HCEC 1CT (cell line): ENCODE results near the gene ENTPD3.
"Not testable (repeated sequence)": the region's sequence is repeated elsewhere in the genome, so short reads cannot be mapped to it uniquely, and the experiment has no call there.

Experiments used
- DNase-seq: peaks from one replicate; pipeline ENCODE4 v3.0.0-alpha.2; 2017

The ENTPD3 gene

DNA sequence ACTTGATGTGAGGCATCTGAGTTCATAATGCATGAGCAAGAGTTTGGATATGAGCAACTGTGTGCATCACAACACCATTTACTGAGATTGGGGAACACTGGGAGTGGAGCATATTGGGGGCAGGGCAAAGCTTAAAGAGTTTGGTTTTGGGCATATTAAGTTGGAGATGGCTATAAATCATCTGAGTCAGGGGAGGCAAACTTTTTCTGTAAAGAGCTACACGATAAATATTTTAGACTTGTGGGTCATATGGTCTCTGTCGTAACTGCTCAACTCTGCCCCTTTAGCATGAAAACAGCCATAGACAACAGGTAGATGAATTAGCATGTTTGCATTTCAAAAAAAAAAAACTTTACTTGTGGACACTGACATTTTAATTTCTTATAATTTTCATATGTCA, 20.0 kb downstream of the ENTPD3 start:
- DNase-seq, result no peak

DNA sequence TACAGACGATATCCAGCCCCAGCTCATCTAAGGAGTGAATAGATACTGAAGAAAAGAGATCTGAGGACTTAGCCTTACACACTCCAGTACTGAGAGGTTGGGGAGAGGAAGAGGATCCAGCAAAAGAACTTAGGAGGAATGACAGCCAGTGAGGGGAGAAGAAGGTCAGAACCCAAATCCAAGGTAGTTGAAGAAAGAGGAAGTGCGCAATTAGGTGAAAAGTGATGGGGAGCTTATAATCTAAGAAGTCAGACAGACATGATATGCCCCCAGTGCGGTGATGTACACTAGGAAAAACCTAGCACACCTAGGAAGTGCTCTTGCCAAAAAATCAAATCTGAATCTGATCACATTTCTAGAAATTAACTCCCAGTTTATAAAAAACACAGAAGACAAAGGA, 20.6 kb downstream of the ENTPD3 start:
- no peak for DNase-seq

DNA sequence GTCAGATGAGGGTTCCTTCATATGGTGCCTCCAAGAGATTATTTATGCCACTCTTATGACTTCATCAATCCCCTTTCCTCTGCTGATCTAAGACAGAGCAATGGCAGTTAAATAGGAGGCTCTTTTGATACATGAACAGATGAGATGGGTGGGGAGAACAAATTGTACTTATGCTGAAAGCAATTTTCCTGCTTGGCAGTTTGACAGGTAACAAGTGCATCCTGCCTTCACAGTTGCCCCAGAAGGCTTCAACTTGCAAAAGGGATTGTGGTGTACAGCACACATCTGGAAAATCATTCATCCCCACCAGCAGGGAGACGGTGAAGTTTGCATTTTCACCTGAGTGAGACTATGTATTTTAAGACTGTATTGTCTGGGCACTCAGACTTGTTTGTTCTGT, 27.3 kb downstream of the ENTPD3 start:
- no peak for DNase-seq

GRCh38 chr3:40417845-40418543, 31.0 kb downstream of the ENTPD3 start:
- no peak for DNase-seq

GRCh38 chr3:40422861-40423260, 35.9 kb downstream of the ENTPD3 start:
- no peak for DNase-seq

DNA sequence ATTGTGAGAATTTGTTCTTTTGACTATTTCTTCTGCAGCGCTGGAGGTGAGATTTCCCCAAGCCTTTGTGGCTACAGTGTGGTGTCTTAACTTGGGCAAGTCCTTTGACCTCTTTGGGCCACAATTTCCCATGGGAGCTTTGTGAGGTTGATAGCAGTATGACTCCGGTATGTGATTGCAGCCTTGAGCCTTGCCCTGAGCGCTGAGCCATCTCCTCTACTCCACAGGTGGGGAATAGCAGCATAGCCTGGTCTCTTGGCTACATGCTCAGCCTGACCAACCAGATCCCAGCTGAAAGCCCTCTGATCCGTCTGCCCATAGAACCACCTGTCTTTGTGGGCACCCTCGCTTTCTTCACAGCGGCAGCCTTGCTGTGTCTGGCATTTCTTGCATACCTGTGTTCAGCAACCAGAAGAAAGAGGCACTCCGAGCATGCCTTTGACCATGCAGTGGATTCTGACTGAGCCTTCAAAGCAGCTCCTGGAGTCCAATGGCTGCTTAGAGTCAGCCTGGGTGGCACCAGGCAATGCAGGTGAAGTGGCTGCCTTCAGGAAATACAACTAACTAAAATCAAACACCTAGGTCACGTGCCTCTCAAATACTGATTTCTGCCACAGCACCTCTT, 40.2 kb downstream of the ENTPD3 start:
- DNase-seq, result no peak

GRCh38 chr3:40432793-40433192, 45.8 kb downstream of the ENTPD3 start:
- peak; percentile 7 for DNase-seq

DNA sequence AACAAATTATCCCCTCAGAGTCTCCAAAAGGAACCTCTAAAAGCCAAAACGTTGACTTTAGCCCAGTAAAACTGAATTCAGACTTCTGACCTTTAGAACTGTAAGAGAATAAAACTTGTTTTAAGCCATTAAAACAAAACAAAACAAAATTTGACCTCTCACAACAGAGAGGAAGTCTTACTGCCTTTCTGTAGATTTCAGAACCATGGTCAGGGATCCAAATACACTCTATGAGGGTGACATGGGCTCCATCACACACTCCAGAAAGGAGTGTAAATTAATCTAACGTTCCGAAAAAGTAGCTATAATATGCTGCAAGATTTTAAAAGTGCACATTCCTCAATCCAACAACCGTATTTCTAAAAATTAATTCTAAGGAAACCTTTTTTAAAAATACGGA, 50.9 kb downstream of the ENTPD3 start:
- no peak for DNase-seq

DNA sequence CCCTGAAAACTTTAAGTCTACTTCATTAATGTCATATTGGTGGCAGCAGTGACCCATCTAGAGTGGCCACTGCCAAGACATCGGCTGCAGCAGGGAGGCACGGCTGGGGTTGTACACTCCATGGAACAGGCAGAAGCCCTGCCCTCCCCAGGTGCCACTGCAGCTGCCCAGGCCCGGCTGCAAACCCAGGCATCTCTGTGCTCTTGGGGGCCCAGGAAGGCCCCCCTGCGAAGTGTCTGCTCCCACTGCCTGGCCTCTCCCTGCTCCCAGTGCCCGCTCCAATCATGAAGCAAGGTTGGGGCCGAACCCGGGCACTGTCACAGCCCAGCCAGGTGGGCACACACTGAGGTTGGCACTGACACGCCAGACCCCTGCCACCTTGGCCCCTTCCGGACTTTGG, 58.1 kb downstream of the ENTPD3 start:
- no peak for DNase-seq

GRCh38 chr3:40445880-40446279, 58.9 kb downstream of the ENTPD3 start:
- no peak for DNase-seq

- DNase-seq, result no peak
Observed at GRCh38 chr3:40450438-40450837, 63.5 kb downstream of the ENTPD3 start.

DNA sequence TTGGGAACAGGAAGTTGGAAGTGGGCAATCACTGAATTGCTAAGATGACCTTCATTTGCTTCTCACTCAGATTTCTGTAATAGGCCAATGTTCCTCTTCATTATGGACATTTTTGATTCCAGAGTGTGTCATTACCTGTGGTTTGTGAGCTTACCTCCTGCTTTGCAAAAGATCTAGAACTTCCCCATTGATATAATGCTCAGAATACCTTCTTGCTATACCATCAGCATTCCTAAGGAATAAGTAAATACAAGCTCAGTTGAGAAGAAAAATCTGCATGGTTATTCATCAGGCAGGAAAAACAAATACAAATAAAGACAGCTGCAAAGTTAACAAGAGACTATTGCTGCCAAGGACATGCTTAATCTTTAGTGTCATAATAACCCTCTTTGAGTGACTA, 64.6 kb downstream of the ENTPD3 start:
- DNase-seq, result peak; percentile 7

DNA sequence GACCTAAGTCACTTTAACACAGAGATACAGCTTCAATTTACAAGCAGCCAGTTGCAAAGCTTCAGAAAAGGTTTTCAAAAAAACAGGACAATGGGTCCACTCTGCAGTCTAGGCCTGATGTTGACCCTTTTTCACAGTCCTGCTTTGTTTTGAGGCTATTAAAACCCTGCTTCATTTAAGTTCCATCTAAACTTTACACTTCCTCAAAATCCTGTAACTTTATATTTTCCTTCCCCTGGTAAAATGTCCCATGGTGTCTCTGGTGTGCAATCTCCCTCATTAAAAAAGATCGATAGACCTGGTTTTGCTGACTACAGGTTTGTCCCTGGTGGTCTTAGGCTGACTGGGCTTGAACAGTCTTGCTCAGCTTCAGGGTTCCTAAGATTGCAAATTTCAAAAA, 65.1 kb downstream of the ENTPD3 start:
- DNase-seq, result no peak

- no peak for DNase-seq
Observed at GRCh38 chr3:40452562-40452875, 65.5 kb downstream of the ENTPD3 start.

DNA sequence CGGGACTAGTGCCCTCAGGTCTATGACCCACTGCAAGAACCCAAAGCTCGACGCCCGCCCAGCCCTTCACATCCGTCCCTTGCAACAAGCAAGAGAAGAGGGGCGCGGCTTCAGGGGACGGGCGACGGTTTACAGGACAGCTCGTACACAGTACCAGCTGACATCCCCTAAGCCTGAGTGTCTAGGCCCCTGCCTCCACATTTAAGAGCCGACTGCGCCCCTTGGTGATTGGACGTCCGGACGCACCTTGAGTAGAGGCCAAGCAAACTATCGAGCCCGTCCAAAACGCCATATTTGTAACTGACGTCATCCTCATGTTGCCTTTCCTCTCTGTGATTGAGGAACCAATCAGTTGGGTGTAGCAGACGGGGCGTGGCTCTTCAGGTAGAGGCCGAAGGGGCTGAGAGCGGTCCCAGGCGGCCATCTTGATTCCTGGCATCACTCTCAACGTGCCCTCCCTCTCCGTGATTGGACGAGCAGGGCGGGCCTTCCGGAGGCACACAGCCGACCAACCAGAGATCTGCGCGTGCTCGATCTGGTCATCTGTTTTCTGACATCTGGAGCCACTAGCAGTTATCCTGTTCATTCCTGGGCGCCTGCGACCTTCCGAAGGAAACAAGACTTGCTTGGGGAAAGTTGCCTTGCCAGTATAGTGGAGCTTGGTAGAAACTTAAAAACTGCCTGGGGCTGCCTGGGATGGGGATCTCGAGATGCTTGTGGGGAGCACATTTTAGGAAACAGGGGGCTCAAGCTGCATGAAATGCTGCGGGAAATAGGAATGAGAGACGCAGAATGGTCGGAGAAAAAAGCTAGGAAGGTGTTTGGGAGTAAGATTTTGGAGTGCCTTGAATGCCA, 66.1 kb downstream of the ENTPD3 start:
- DNase-seq, result peak; percentile 99

GRCh38 chr3:40453933-40454332, 66.9 kb downstream of the ENTPD3 start:
- DNase-seq, result no peak

DNA sequence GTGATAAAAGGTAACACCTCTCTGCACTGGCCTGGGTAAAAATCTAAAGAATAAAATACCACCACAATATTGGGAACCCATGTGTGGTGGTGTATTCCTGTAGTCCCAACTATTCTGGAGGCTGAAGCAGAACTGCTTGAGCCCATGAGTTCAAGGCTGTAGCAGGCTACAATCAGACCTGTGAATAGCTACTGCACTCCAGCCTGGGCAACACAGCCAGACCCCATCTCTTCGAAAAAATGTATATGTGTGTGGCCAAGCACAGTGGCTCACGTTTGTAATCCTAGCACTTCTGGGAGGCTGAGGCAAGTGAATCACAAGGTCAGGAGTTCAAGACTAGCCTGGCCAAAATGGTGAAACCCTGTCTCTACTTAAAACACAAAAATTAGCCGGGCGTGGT, 68.3 kb downstream of the ENTPD3 start:
- no peak for DNase-seq

GRCh38 chr3:40456279-40456939, 69.4 kb downstream of the ENTPD3 start:
- no peak for DNase-seq

- DNase-seq, result peak; percentile 95
Observed at GRCh38 chr3:40456940-40457823, 70.2 kb downstream of the ENTPD3 start, which contains the start of gene RPL14. Gene RPL14 (plus strand): TSS chr3:40457339. CDS start chr3:40457472, 133 bp downstream.

DNA sequence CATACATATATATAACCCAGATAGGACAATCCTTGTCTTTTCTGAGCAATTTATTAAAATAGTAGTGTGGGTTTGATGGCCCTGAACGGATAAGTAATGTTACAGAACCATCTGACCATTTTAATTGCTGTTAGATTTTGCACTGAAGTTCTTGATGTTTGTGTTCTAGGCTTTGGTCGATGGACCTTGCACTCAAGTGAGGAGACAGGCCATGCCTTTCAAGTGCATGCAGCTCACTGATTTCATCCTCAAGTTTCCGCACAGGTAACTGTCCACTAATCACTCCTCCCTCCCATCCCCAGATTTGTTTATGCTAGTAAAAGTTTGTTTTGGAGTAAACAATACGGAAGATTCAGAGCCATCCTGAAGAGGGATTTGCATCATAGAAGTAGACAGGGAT, 71.5 kb downstream of the ENTPD3 start:
- no peak for DNase-seq

- not testable (repeated sequence) for DNase-seq
Observed at GRCh38 chr3:40460481-40460880, 73.5 kb downstream of the ENTPD3 start.

DNA sequence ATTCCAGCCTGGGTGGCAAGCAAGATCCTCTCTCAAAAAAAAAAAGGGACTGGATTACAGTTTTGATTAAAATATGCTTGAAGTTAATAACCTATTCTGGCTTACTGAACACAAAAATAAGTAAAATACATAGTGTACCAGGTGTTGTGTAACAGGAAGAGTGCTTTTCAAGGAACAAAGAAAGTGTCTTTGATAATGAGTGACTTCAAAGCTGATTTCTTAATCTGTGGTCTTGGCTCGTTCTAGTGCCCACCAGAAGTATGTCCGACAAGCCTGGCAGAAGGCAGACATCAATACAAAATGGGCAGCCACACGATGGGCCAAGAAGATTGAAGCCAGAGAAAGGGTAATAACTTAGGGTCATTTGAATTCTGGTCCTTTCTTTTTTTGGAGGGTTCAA, 74.2 kb downstream of the ENTPD3 start:
- no peak for DNase-seq
